ENCODE results near the gene ELOA2.

The ELOA2 gene

DNA sequence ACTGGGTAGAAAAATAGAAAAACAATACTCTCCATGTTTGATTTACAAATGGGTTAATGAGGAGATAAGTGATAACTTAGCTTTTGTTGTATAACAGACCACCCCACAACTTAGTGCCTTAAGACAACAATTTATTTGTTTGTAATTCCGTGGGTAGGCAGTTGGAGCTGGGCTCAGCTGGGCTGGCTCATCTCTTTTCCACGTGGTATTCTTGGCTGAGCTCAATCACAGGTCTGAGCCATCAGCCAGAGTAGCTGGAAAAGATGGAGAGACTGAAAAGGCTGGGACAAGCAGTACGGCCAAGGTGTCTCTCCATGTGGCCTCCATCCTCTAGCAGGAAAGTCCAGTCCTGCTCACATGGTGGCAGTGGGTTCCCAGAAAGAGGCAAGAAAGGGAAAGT, 32.2 kb upstream of the ELOA2 start:
- no peaks in the 10 kb centered on the region for H3K4me1 ChIP-seq
- H3K27me3 ChIP-seq, result no peaks in the 10 kb centered on the region
- H3K36me3 ChIP-seq, result no peaks in the 10 kb centered on the region
- intact Hi-C loops (cut with DNase I; ENCODE audit: low total_unique reads), result no loop called here
- H3K4me3 ChIP-seq, result no peak overlapping the region
- TF ChIP-seq CTCF (IDR thresholded peaks at IDR 0.05), result no peak
- peaks cover 0 to 4% (median 0%) of the 10 kb centered on the region in 3 donors for H3K9me3 ChIP-seq
- no peak for DNase-seq
- H3K27ac ChIP-seq, result no peak overlapping the region

DNA sequence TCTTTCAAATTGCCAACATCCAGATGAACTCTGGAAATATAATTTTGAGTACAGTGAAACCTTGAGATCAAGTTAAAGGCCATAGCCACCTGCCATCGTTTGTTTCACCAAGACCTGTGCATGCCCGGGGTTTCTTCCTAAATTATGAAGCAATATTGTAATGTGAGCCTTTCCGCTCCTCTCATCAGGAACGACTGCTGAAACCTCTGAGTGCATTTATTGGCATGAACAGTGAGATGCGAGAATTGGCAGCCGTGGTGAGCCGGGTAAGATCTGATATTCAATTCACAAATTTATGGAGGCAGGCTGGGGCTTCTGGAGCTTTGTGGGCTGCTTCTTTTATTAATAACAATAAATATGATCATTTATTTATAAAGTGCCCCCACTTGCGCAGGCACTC, 27.7 kb upstream of the ELOA2 start:
- H3K36me3 ChIP-seq, result no peaks in the 10 kb centered on the region
- intact Hi-C loops (cut with DNase I; ENCODE audit: low total_unique reads), result no loop called here
- DNase-seq, result no peak
- no peaks in the 10 kb centered on the region for H3K4me1 ChIP-seq
- no peak overlapping the region for H3K27ac ChIP-seq
- no peaks in the 10 kb centered on the region for H3K27me3 ChIP-seq
- H3K4me3 ChIP-seq, result no peak overlapping the region
- H3K9me3 ChIP-seq, result peaks cover 0 to 4% (median 0%) of the 10 kb centered on the region in 3 donors
- no peak for TF ChIP-seq CTCF (IDR thresholded peaks at IDR 0.05)

- DNase-seq, result no peak
- no peaks in the 10 kb centered on the region for H3K36me3 ChIP-seq
- no peak overlapping the region for H3K27ac ChIP-seq
- H3K27me3 ChIP-seq, result no peaks in the 10 kb centered on the region
- no peak for TF ChIP-seq CTCF (IDR thresholded peaks at IDR 0.05)
- no peak overlapping the region for H3K4me3 ChIP-seq
- H3K9me3 ChIP-seq, result peaks cover 0 to 4% (median 0%) of the 10 kb centered on the region in 3 donors
- intact Hi-C loops (cut with DNase I; ENCODE audit: low total_unique reads), result no loop called here
- no peaks in the 10 kb centered on the region for H3K4me1 ChIP-seq
Observed at GRCh38 chr18:47062471-47062870, 27.1 kb upstream of the ELOA2 start.

GRCh38 chr18:47054369-47054768, 18.9 kb upstream of the ELOA2 start:
- H3K27me3 ChIP-seq, result no peaks in the 10 kb centered on the region
- H3K9me3 ChIP-seq, result no peaks in the 10 kb centered on the region
- no peaks in the 10 kb centered on the region for H3K4me1 ChIP-seq
- no peaks in the 10 kb centered on the region for H3K36me3 ChIP-seq
- H3K27ac ChIP-seq, result no peak overlapping the region
- no peak for TF ChIP-seq CTCF (IDR thresholded peaks at IDR 0.05)
- no peak overlapping the region for H3K4me3 ChIP-seq
- no peak for DNase-seq
- intact Hi-C loops (cut with DNase I; ENCODE audit: low total_unique reads), result no loop called here

DNA sequence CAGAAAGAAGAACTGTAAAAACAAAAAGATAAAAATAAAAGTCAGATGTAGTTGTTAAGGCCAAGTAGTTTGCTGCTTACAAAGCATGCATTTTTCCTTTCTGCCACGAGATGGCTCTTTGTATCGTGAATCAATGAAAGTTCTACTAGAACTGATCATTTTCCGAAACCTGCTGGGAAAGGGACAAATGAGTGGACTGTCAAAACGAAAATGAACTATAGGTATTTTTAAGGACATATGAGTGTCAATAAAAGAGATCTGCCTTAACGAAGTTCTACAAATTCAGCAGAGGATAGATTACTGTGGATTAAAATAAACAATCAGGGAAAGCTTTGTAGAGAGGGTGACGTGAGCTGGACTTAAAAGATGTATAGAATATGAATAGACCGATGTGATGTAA, 15.0 kb upstream of the ELOA2 start:
- Histone ChIP-seq H3K36me3 (no peaks in the 10 kb centered on the region), H3K27ac (no peak overlapping the region), H3K4me1 (no peaks in the 10 kb centered on the region), H3K4me3 (no peak overlapping the region), H3K9me3 (no peaks in the 10 kb centered on the region), H3K27me3 (no peaks in the 10 kb centered on the region)
- intact Hi-C loops (cut with DNase I; ENCODE audit: low total_unique reads), result no loop called here
- DNase-seq, result no peak
- TF ChIP-seq CTCF (IDR thresholded peaks at IDR 0.05), result peak; percentile 54 to 57

DNA sequence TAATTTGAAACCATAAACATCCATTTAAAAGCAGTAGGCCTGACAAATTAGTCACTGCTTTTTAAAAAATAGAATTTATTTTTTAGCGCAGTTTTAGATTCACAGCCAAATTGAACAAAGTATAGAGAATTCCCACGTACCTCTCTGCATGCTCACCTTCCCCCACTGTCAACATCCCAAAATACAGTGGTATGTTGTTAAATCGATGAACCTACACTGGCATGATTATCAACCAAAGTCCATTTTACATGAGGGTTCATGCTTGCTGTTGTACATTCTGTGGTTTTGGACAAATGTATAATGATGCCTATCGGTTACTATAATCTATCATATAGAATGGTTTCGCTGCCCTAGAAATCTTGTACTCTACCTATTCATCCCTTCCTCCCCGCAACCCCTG, 5.6 kb upstream of the ELOA2 start:
- no peaks in the 10 kb centered on the region for H3K27me3 ChIP-seq
- TF ChIP-seq CTCF (IDR thresholded peaks at IDR 0.05), result no peak
- no peak overlapping the region for H3K27ac ChIP-seq
- intact Hi-C loops (cut with DNase I; ENCODE audit: low total_unique reads), result no loop called here
- DNase-seq, result no peak
- no peaks in the 10 kb centered on the region for H3K4me1 ChIP-seq
- no peaks in the 10 kb centered on the region for H3K9me3 ChIP-seq
- no peak overlapping the region for H3K4me3 ChIP-seq
- H3K36me3 ChIP-seq, result no peaks in the 10 kb centered on the region

Measured in tibial artery (tissue), 4 donors.